GM12892 (cell line): ENCODE results near the gene SEH1L.

ENCODE experiments used
- POLR2A ChIP-seq: IDR thresholded peaks from 2 replicates; pipeline ENCODE4 v1.6.1; 2011; ENCODE audit warnings: low read depth, low read length, control low read depth
- TAF1 ChIP-seq: IDR thresholded peaks from 2 replicates; pipeline ENCODE4 v1.6.1; 2011; ENCODE audit warnings: low read depth, mild to moderate bottlenecking, control low read depth, low read length, borderline replicate concordance

GRCh38 chr18:13014818-13015217, 67.0 kb downstream of the SEH1L start:
- TF ChIP-seq POLR2A (no peak), TAF1 (no peak)
